Neural crest cell (in vitro differentiated cells): ENCODE data around the gene C5orf15. TPM values are rescaled to one million over a fixed set of nuclear protein-coding genes. Genes with fewer than 3 reads are reported as not detected.

Experiments used
- DNase-seq: peaks from one replicate; pipeline ENCODE4 v3.0.0; 2021; ENCODE audit warnings: low read depth, mixed read lengths, low spot score
- H3K27ac Mint-ChIP-seq: one replicate; pipeline ENCODE4 v1.8.0; 2021; ENCODE audit warnings: mild to moderate bottlenecking, mixed read lengths; ENCODE audit not compliant: unreplicated experiment
- H3K27me3 Mint-ChIP-seq: 2 replicates; pipeline ENCODE4 v1.8.0; 2021; ENCODE audit warnings: low read depth, mild to moderate bottlenecking, mixed read lengths
- H3K36me3 Mint-ChIP-seq: 2 replicates; pipeline ENCODE4 v1.8.0; 2021; ENCODE audit warnings: low read depth, mild to moderate bottlenecking, mixed read lengths
- H3K4me1 Mint-ChIP-seq: 2 replicates; pipeline ENCODE4 v1.8.0; 2021; ENCODE audit warnings: mixed read lengths
- H3K4me3 Mint-ChIP-seq: one replicate; pipeline ENCODE4 v1.8.0; 2021; ENCODE audit warnings: mild to moderate bottlenecking, mixed read lengths
- H3K9me3 Mint-ChIP-seq: 2 replicates; pipeline ENCODE4 v1.8.0; 2021; ENCODE audit warnings: mixed read lengths
- CTCF ChIP-seq: fragments of 200-600 bp; sonication (generic); conservative IDR thresholded peaks from 2 replicates; pipeline ENCODE4 v1.5.0; 2021; ENCODE audit warnings: antibody characterized with exemption, mild to moderate bottlenecking
- total RNA-seq: library from RNA; stranded (reverse); gene quantifications from 2 replicates; pipeline ENCODE4 v1.2.1, GENCODE V29; 2021

C5orf15 gene
- total RNA-seq, 1 donor from 2014 or later, result 38.4 TPM

GRCh38 chr5:133934311-133934710 lies 34.1 kb downstream of the C5orf15 start:
- DNase-seq, result no peak
- no peak overlapping the region for H3K27ac Mint-ChIP-seq
- no peaks in the 10 kb centered on the region for H3K9me3 Mint-ChIP-seq
- H3K36me3 Mint-ChIP-seq, result no peaks in the 10 kb centered on the region
- H3K4me1 Mint-ChIP-seq, result no peaks in the 10 kb centered on the region
- TF ChIP-seq CTCF, result no peak
- no peaks in the 10 kb centered on the region for H3K27me3 Mint-ChIP-seq
- no peak overlapping the region for H3K4me3 Mint-ChIP-seq

DNA sequence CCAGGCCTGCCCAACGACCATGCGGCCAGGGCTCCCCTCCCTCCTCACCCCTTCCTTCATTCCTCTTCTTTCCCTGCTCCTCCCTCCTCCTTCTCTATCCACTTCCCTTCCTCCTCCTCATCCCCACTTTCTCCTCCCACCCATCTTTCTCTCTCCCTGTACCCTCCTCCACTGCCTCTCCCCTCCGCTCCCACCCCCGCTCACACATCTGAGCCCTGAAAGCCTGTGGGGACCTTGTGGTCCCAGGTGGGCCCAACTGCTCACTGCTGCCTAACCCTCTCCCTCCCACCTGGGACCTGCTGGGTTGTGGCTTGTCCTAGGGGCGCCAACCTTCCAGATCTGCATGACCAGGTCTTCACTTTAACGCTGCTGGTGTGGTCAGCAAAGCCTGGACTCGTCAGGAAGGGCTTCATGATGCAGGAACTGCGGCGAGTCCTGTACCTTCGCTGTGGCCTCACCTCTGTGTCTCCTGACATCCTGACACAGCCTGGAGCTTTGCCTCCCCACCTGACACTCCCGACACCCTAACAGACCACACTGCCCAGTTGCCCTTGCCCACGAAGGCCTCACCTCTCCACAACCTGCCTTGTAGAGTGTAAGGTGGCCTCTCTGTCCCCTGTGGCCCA lies 34.6 kb downstream of the C5orf15 start:
- H3K27me3 Mint-ChIP-seq, result no peaks in the 10 kb centered on the region
- H3K4me3 Mint-ChIP-seq, result no peak overlapping the region
- no peak for DNase-seq
- H3K4me1 Mint-ChIP-seq, result no peaks in the 10 kb centered on the region
- H3K9me3 Mint-ChIP-seq, result no peaks in the 10 kb centered on the region
- no peak for TF ChIP-seq CTCF
- H3K27ac Mint-ChIP-seq, result no peak overlapping the region
- H3K36me3 Mint-ChIP-seq, result no peaks in the 10 kb centered on the region

- H3K4me3 Mint-ChIP-seq, result no peak overlapping the region
- no peaks in the 10 kb centered on the region for H3K36me3 Mint-ChIP-seq
- H3K4me1 Mint-ChIP-seq, result no peaks in the 10 kb centered on the region
- TF ChIP-seq CTCF, result no peak
- H3K27me3 Mint-ChIP-seq, result no peaks in the 10 kb centered on the region
- no peaks in the 10 kb centered on the region for H3K9me3 Mint-ChIP-seq
- DNase-seq, result no peak
- H3K27ac Mint-ChIP-seq, result no peak overlapping the region
Observed at GRCh38 chr5:133933169-133933509, 35.3 kb downstream of the C5orf15 start.

DNA sequence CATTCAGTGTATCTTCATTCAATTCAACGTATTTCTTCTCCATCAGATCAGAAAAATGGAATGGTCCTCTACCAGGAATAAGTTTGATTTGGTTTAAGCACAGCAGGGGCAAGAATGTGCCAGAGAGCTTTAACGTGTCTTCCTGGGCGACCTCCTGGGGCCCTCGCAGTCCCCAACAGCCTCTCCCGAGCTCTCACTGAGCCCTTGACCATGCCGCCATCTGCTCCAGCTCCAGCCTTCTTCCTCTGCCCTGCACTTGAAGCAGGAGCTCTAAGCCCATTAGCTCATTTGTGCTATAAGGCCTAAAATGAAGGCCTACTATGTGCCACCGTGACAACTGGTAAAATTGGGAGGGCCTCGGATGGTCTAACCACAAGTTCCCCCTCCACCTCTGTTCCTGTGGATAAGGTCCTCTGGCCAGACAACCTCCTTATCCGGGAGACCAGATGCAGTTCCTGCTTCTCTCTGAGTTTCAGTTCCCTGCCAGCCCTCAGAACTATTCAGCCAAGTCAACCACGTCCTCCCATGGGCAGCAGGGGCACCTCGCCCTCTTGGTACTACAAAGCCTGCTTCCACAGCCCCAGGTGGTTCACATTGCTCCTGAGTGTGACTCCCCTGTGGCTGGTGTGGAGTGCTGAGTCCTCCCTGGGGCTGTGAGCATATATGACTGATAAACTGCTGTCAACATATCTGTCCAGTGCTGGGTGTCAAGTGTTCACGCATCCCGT lies 35.8 kb downstream of the C5orf15 start:
- Mint-ChIP-seq H3K4me1 (no peaks in the 10 kb centered on the region), H3K4me3 (no peak overlapping the region), H3K27me3 (no peaks in the 10 kb centered on the region), H3K36me3 (no peaks in the 10 kb centered on the region), H3K27ac (no peak overlapping the region), H3K9me3 (no peaks in the 10 kb centered on the region)
- no peak for DNase-seq
- TF ChIP-seq CTCF, result no peak

DNA sequence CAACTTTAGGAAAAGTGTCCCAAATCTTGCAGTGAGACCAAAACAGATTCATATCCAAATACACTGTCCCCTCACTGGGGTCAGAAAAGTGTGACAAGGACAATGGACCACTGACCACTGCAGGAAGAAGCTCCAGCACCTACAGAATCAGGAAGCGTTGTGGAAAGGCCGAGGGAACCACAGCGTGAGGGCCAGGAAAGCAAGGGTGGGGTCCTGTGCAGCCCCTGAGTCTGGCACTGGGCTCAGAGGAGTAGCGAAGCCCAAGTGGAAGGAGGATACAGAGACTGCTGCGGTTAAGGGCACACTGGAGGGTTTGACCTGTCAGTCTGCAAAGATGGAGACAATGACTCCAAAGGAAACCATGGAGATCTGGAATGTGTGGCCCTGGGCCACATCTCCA lies 36.9 kb downstream of the C5orf15 start:
- Mint-ChIP-seq H3K9me3 (no peaks in the 10 kb centered on the region), H3K27me3 (no peaks in the 10 kb centered on the region), H3K27ac (peak overlapping the region; percentile 43), H3K4me3 (no peak overlapping the region), H3K4me1 (no peaks in the 10 kb centered on the region), H3K36me3 (no peaks in the 10 kb centered on the region)
- no peak for DNase-seq
- TF ChIP-seq CTCF, result no peak
